Measurements from ENCODE around the gene LIPJ.

The LIPJ gene

GRCh38 chr10:88642963-88643362 lies 56.4 kb downstream of the LIPJ start:
- DNase-seq (ENCODE audit: insufficient read length, low spot score): no peak
- no peak for FAIRE-seq

GRCh38 chr10:88647061-88647615 lies 60.6 kb downstream of the LIPJ start:
- no peak for FAIRE-seq
- no peak for DNase-seq (ENCODE audit: insufficient read length, low spot score)
- TF ChIP-seq CTCF (IDR thresholded peaks at IDR 0.05; ENCODE audit: insufficient read depth, missing control alignments): no peak

More at GRCh38 chr10:88642963-88643362, 56.4 kb downstream of the LIPJ start:
- TF ChIP-seq CTCF (IDR thresholded peaks at IDR 0.05; ENCODE audit: insufficient read depth, missing control alignments): no peak

GRCh38 chr10:88651101-88651551 lies 64.6 kb downstream of the LIPJ start:
- DNase-seq (ENCODE audit: insufficient read length, low spot score) (no peak), FAIRE-seq (no peak)
- no peak for TF ChIP-seq CTCF (IDR thresholded peaks at IDR 0.05; ENCODE audit: insufficient read depth, missing control alignments)

- FAIRE-seq: no peak
- DNase-seq (ENCODE audit: insufficient read length, low spot score): no peak
- TF ChIP-seq CTCF (IDR thresholded peaks at IDR 0.05; ENCODE audit: insufficient read depth, missing control alignments): no peak
These were observed 66.1 kb downstream of the LIPJ start for GRCh38 chr10:88652616-88653015.

Measured in D721Med (cell line).